GM12873 (cell line): Measurements from ENCODE around the gene CYB5R2.

Experiments used
- CTCF ChIP-seq: IDR thresholded peaks from 2 replicates; pipeline ENCODE4 v1.5.1; 2012; ENCODE audit warnings: low read depth, mild to moderate bottlenecking, moderate library complexity, low read length, control low read depth; ENCODE audit not compliant: insufficient read depth; ENCODE audit errors: missing control alignments

The CYB5R2 gene

DNA sequence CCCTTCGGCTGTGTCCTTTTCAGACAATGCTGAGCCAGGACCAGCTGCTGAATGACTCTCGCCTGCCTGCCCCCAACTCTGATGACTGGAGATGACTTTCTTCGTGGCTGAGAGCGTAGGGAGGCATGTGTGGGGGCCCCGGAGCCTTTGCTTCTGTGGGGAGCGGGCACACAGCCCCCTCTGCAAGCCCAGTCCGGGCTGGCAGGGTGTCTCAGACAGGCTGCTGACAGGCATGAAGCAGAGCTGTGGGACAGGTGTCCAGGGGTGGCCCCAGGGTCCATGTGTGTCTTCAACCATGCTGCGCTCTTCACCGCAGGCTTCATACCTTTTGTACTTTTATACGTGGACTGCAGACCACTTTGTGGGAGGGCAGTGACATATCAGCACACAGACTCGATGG, 16.6 kb downstream of the CYB5R2 start:
- no peak for TF ChIP-seq CTCF

GRCh38 chr11:7655253-7656217, 17.8 kb downstream of the CYB5R2 start:
- TF ChIP-seq CTCF: no peak

DNA sequence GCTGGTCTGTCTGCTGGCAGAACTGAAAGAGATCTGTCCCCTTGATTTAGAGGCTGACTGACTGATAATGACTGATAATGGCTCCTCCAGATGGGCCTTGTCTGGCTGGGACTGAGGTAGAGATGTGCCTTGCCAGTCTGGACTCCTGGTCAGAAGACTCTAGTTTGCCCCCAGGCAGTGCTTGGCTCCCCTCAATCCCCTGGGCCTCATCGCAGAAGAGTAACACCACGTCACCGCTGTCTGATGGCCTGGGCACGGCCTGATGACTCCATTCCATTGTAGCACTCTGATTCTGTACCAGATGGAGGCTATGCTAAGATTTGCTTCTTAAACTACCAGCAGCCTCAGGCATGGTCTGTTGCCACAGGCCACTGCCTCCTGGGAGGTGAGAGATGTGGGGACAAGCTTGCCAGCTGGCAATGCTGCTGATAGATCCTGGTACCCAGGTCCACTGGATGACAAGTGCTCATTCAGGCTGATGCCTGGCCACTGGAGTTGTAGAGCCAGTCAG, 19.1 kb downstream of the CYB5R2 start:
- TF ChIP-seq CTCF: no peak

DNA sequence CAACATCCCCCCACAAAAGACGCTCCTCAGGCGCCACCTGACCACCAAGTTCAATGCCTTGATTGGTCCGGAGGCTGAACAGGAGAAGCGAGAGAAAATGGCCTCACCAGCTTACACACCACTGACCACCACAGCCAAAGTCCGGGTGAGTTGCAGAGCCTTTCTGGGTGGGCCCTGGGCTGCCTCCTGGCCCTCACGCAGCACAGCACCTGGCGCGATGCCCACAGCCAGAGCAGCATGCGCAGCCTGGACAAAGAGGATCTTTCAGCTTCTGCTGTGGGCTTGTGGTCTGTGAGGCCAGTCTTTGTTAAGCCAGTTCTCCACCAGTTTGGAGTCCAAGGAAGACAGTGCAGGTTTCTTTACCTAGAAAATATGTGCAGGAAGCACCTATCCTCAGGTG, 21.6 kb downstream of the CYB5R2 start:
- TF ChIP-seq CTCF: no peak

DNA sequence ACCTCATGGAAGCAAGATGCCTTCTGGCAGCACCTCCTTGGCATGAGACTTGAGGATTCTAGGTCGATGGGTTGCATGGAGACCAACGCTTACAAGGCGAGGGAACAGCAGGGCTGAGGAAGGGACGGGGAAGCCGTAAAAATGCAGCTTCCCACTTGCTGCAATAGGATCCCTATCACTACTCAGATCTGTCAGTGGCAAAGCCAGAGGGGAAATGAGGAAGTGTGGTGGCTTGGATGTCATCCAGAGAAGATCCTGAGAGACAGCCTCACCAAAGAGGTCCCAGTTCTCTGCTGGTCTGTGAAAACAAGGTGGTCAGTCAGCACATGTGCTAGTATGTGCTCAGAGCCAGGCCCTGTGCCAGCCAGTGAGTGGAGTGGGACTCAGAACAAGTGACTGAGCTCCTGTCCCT, 22.2 kb downstream of the CYB5R2 start:
- no peak for TF ChIP-seq CTCF

DNA sequence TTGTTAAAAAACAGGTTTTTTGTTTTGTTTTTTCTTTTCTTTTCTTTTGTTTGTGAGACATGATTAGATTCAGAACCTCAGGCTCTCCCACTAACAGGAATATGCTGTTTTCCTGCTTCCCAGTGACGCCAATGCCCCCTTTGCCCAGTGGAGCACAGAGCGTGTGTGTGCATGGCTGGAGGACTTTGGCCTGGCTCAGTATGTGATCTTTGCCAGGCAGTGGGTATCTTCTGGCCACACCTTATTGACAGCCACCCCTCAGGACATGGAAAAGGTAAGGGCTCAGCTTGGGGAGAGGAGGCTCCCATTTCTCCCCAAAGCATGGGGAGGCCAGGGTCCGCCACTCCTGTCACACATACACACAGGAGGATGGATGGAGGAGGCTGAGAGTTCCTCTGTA, 25.0 kb downstream of the CYB5R2 start:
- TF ChIP-seq CTCF: no peak

DNA sequence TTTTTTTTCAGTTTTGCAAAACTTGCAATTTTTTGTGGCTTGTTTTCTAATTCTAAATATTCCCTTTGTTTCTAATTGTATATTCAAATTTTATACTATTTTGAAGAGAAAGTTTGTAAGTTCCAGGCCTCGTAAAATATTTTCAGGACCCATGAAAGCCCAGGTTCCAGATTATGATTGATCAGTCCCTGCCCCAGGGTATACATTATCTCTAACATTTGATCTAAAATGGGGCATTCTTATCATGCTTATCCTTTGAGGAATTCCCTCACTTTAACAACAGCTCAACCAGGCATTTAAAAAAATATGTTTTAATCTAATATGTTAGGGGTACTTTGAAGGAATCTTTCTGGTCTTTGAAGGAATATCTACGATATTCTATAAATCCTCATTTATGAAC, 26.4 kb downstream of the CYB5R2 start:
- TF ChIP-seq CTCF: no peak
